ENCODE data around the gene IL17RD. TPM values are rescaled to one million over a fixed set of nuclear protein-coding genes. Genes with fewer than 3 reads are reported as not detected.

The IL17RD gene
- total and polyA plus RNA-seq, 2 experiments from 2014 or later = 10.7 to 104 TPM

DNA sequence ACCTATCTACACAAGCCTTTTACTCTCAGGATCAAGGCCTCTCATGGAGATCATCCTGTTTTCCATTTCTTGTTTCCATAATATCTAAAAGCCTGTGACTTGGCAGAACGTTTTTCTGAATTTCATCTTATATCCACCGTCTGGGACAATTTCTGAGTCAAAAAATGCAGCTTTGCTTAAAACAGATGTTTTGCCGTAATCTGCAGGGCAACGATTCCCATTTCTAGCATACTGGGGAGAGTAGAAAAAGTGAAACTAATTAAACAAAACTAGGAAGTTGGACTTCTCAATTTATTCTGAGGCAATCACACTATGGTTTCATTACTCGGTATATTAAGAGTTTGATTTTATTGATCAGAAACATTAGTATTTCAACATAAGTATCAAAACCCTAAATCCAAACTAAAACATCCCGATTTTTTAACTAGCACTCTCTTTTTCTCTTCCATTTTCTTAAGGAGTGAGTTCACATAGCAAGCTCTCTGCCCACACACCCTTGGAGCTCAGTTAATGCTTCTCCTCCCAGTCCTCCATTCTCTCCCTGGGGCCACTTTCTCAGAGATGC, 71.1 kb downstream of the IL17RD start:
- Histone ChIP-seq H4K20me1 (replicated peaks; ENCODE audit: insufficient read depth) (peaks cover 7% of the 10 kb centered on the region), H3K9me2 (ENCODE audit: insufficient read depth) (no peaks in the 10 kb centered on the region), H3K4me2 (no peak overlapping the region), H3K4me1 (ENCODE audit: insufficient read depth) (0 out of 2 replicates have a peak, but pooled peaks cover 4% of the 10 kb centered on the region), H3F3A (replicated peaks; ENCODE audit: low read depth) (peaks cover 13% of the 10 kb centered on the region; the same call in 1 of the 2 replicates), H3K27me3 (ENCODE audit: insufficient read depth) (no peaks in the 10 kb centered on the region), H3K79me2 (replicated peaks; ENCODE audit: insufficient read depth) (peaks cover 19% of the 10 kb centered on the region), H2AFZ (no peak overlapping the region), H3K36me3 (ENCODE audit: insufficient read depth) (peaks cover 26% of the 10 kb centered on the region), H3K27ac (ENCODE audit: low read depth) (peak overlapping the region; percentile 4; the same call in 1 of the 2 replicates), H3K4me3 (no peak overlapping the region)
- H3K27ac Mint-ChIP-seq = no peak overlapping the region
- H3K9me3 Mint-ChIP-seq = no peaks in the 10 kb centered on the region
- ATAC-seq (no peak), DNase-seq (ENCODE audit: low spot score) (no peak)
- no peak for TF ChIP-seq CTCF (conservative IDR thresholded peaks at IDR 0.05; ENCODE audit: low read depth in 2 of 2)
- no peak for TF ChIP-seq STAT1 (IDR thresholded peaks at IDR 0.05; ENCODE audit: unreplicated experiment)
- no peak for TF ChIP-seq CREB1 (CRISPR knock-in tag; IDR thresholded peaks at IDR 0.05; ENCODE audit: low read depth)
- TF ChIP-seq POLR2AphosphoS5 (IDR thresholded peaks at IDR 0.05; ENCODE audit: low read depth) = no peak
- TF ChIP-seq REST (IDR thresholded peaks at IDR 0.05; ENCODE audit: unreplicated experiment) = no peak
- TF ChIP-seq JUNB (IDR thresholded peaks at IDR 0.05; ENCODE audit: unreplicated experiment) = no peak
- no peak for TF ChIP-seq ZNF462 (CRISPR knock-in tag; IDR thresholded peaks at IDR 0.05)
- TF ChIP-seq EZH2phosphoT487 (IDR thresholded peaks at IDR 0.05; ENCODE audit: unreplicated experiment) = no peak
- TF ChIP-seq EZH2 (IDR thresholded peaks at IDR 0.05; ENCODE audit: low read depth, unreplicated experiment) = no peak
- TF ChIP-seq NANOG (IDR thresholded peaks at IDR 0.05; ENCODE audit: borderline replicate concordance) = no peak
- TF ChIP-seq ZNF114 (CRISPR knock-in tag; IDR thresholded peaks at IDR 0.05) = no peak
- TF ChIP-seq ZNF331 (CRISPR knock-in tag; IDR thresholded peaks at IDR 0.05; ENCODE audit: low read depth) = no peak
- no peak for TF ChIP-seq ETS1 (IDR thresholded peaks at IDR 0.05)
- H3K4me3 Mint-ChIP-seq = no peak overlapping the region
- H3K4me1 Mint-ChIP-seq = peaks cover 12% of the 10 kb centered on the region; the same call in 2 of the 3 replicates
- H3K27me3 Mint-ChIP-seq (ENCODE audit: insufficient read depth, low read depth, poor library complexity) = peaks cover 2% of the 10 kb centered on the region
- peaks cover 58% of the 10 kb centered on the region for H3K36me3 Mint-ChIP-seq (ENCODE audit: low read depth)
